GM21390 (cell line): Measurements from ENCODE around the gene BAIAP2L1.

ENCODE experiments used
- ATAC-seq: cut with Tn5 transposase; IDR thresholded peaks from one replicate; pipeline ENCODE4 v1.9.1; 2021; ENCODE audit not compliant: unreplicated experiment

Gene BAIAP2L1

DNA sequence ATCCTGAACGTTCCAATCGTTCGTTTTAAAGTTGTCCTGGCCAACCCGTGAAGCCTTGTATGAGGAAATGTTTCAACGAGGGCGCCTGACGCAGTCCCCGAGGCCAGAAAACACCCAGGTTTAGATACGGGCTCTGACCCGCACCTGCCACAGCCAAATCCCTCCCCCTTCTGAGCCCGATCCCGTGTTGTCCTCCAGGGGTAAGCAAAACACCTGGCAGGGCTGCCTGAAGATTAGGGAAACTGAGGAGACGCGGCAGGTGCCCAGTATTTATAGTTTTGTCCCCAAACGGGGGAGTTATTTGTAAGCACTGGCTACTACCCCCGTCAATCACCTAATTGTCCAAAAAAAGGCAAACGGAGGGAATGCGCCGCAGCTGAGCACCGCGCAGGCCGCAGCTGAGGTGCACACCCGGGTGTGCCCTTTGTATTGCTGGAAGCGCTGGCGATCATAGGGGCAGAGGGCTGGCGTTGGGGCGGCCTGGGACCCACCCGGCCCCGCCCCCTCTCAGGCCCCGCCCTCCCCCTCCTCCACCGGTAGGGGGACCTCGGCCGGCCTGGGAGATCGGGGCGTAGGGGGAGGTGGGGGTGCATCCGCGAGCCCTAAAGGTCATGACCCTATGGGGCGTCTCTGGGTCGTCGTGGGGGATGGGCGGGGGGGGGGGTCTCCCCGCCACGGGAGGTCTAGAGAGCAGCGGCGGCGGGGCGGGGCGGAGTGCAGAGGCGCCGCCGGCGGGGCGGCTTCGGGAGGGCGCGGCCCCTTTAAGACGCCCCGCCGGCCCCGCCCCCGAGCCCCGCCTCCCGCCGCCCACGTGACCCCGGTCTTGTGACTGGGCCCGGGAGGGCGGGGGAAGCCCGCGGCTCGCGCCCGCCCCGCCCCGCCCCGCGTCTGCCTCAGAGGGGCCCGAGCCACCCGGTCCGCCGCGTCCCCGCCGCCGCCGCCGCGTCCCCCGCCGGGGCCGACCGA lies 119.8 kb downstream of the BAIAP2L1 start, which contains the start of gene BRI3:
TSS of gene BRI3 (plus strand) at position 896 of the 966 bp plus-strand sequence. CDS start 110 bp downstream, outside the sequence.
- peak; percentile 76 for ATAC-seq

DNA sequence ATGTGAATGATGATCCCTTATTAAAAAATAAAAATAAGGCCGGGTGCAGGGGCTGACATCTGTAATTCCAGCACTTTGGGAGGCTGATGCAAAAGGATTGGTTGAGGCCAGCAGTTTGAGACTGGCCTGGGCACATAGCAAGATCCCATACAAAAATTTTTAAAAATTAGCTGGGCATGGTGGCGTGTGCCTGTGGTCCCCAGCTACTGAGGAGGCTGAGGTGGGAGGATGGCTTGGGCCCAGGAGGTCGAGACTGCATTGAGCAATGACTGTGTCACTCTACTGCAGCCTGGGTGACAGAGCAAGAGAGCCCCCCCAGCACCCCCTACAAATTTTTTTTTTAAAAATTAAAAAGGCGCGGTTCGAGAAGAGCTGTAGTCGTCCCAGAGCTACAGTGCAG lies 120.6 kb downstream of the BAIAP2L1 start:
- no peak for ATAC-seq

DNA sequence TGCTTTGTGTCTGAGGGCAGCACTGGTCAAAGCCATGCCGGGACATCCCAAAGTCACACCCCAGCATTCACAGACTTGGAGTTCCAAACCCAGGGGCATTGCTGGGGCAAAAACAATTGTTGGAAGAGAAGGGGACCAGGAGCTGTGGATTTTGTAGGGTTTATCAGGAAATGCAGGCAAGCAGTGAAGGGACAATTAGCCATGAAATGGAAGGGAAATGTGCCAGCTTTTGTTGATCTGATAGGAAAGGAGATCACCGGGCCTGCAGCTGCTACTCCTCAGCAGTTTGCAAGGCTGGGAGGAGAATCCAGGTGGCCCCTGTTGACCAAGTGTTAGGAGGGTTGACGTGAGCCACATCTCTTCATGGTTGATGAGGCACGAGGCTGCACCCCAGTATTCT lies 122.0 kb downstream of the BAIAP2L1 start:
- ATAC-seq, result no peak

DNA sequence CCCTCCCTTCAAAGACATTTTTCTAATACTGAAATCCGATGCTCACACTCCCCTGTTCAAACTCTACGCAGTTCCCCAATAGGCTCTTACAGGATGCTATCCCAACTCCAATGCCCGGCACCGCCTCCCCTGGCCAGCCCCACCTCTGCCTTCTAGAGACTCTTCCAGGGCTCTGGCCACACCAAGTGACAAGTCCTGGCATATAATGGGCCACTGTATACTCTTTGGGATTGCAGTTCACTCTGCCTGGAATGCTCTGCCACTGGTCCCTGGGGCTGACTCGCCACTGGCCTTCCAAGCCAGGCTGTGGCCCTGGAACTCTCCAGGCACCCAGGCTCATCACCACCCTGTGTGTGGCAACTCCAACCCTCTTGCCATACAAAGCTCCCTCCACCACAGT lies 122.5 kb downstream of the BAIAP2L1 start:
- no peak for ATAC-seq

DNA sequence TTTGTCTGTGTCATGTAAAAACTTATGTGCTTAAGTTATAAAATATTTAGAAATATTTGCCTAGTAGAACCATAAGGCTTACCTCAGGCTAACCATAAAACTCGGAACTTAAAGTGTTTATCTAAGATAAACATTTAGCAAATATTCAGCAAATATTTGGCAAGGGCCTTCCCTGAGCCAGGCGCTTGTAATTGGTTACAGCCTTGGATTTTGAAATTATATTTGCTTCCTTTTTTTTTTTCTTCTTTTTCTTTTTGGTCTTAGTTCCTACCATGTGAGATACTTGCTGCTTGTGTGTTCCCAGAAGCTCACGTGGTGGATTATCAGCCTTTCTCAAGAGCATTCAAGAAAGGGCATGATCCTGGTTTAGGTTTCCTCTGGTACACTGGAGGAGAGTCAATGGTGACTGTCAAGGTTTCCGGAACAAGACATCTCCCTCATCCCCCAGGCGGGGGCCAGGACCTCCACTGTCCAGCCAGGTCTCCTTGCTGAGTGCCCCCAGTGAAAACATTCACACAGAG lies 124.6 kb downstream of the BAIAP2L1 start:
- ATAC-seq, result no peak

DNA sequence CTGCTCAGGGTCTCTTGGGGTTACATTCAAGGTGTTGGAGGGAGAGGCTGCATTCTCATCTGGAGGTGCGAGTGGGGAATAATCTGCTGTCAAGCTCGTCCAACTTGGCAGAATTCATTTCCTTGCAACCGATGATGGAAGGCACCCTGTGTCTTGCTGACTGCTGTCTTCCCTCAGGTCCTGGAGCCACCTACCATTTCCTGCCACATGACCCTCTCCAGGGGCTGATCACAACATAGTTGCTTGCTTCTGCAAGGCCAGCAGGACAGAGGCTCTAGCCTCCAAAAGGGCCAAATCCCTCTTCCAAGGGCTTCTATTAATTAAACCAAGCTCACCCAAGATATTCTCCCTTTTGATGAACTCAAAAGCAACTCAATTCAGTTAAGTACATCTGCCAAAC lies 133.6 kb downstream of the BAIAP2L1 start:
- no peak for ATAC-seq

DNA sequence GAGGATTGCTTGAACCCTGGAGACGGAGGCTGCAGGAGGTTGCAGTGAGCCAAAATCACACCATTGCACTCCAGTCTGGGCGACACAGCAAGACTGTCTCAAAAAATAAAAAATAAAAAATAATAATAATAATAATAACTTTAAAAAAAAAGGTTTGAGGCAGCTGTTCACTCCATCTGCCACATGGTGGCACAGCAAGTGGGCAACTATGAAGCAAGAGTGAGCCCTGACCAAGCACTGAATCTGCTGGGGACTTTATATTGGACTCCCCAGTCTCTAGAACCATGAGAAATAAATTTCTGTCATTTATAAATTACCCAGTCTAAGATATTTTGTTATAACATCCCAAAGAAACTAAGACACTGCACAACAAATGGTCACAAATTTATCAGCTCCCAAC lies 134.1 kb downstream of the BAIAP2L1 start:
- no peak for ATAC-seq

DNA sequence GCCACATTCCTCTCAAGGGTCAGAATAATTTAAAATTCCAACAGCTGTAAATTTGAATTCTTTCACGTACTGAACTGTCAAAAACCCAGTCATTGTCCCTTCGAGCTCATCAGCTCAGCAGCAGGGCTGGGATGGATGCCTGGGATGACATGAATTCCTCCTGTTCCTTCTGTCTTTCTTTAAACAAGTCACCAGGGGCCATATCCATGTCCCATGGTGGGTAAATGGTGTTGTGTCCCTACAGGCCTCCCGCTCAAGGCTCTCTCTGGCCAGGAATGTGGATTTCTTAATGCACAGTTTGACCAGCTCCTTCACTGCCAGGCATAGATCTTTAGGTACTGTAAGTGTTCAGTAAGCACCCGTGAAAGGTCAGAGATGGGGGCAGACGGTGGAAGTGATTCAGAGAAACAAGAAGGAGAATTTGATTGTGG lies 135.0 kb downstream of the BAIAP2L1 start:
- no peak for ATAC-seq

DNA sequence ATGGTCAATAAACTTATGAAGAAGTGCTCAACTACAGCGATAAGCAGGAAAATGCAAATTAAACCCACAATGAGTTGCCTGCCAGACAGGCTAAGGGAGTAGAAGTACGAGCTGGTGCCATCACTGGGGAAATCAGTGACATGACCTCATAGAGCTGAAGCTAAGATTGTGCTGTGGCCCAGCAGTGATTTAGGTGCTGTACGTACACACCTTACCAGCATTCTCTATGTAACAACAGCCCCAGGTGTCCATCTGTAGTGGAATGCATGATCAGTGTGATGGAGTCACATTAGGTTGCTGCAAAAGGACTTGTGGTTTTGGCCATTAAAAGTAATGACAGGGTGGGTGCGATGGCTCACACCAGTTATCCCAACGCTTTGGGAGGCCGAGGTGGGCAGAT lies 143.2 kb downstream of the BAIAP2L1 start:
- no peak for ATAC-seq

DNA sequence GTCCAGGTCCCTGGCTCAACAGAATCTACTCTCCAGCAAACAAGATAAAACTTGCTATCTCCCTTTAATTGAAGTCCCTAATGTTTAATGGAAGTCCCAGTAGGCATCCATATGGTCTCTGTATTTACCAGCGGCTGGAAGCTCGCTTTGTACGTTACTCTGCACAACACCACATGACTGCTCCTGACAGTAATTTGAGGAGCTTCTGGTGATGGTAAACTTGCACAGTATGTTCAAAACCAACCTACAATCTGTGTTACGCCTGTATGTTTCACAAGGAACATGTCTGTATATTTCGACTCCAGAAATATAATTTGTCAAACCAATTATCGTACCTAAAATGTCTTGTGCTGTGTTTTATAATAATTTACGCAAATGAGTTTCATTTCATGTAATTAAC lies 144.5 kb downstream of the BAIAP2L1 start:
- ATAC-seq, result no peak

DNA sequence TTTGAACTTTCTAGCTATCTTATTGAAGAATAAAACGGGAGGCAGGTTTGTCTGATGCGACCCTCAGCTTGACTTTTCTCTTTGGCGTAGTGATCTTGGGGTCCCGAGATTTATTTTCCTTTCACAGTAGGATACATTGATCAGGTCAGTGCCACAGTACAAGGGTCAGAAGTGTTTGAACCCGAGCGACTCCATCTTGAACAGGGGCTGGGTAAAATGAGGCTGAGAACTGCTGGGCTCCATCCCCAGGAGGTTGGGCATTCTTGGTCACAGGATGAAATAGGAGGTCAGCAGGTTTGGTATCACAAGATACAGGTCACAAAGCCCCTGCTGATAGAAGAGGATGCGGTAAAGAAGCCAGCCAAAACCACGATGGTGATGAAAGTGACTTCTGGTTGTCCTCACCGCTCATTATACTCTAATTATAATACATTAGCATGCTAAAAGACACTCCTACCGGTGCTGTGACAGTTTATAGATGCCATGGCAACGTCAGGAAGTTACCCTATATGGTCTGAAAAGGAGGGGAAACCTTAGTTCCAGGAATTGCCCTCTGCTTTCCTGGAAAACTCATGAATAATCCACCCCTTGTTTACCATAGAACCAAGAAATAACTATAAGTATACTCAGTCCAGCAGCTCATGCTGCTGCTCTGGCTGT lies 145.8 kb downstream of the BAIAP2L1 start:
- ATAC-seq, result no peak

DNA sequence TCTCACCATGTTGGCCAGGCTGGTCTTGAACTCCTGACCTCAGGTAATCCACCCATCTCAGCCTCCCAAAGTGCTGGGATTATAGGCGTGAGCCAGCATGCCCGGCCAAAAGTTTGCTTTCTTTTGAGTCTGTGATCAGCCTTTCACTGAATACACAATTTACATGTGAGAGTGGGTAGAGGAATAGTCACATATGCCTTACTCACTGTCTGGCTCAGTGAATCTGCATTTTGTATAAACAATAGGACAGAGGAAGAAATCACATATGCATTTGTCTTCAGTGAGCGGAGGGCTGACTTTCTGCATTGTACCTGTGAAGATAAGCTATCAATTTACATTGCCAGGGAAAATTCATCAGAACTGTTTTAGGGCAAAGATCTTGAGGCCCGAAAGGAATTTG lies 146.4 kb downstream of the BAIAP2L1 start:
- no peak for ATAC-seq

DNA sequence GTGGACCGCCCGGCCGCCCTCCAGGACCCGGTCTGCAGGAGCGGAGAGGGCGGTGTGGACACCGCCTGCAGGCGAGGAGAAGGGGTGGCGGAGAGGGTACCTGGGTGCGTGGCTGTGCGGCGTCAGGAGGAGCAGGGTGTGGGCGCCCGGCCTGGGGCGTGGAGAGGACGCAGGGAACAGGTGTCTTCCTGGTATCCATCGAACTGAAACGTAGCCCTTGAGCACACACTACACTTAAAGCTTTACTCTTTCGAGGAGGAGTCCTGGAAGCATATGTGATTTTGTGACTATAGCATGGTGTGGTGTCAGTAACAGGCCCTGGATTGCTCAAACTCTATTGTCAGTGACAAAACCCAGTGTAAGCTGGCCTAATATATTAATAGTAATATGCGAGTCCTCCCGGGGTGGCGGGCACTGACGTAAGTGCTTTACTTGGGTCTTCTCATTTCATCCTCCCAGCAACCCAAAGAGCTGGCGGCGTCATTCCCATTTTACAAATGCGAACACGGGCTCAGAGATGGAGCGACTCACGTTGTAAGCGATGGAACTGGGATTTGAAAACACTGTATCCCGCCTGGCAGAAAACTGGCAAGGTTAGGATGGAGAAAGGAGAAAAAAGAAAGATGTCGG lies 148.3 kb downstream of the BAIAP2L1 start:
- ATAC-seq, result peak; percentile 24

DNA sequence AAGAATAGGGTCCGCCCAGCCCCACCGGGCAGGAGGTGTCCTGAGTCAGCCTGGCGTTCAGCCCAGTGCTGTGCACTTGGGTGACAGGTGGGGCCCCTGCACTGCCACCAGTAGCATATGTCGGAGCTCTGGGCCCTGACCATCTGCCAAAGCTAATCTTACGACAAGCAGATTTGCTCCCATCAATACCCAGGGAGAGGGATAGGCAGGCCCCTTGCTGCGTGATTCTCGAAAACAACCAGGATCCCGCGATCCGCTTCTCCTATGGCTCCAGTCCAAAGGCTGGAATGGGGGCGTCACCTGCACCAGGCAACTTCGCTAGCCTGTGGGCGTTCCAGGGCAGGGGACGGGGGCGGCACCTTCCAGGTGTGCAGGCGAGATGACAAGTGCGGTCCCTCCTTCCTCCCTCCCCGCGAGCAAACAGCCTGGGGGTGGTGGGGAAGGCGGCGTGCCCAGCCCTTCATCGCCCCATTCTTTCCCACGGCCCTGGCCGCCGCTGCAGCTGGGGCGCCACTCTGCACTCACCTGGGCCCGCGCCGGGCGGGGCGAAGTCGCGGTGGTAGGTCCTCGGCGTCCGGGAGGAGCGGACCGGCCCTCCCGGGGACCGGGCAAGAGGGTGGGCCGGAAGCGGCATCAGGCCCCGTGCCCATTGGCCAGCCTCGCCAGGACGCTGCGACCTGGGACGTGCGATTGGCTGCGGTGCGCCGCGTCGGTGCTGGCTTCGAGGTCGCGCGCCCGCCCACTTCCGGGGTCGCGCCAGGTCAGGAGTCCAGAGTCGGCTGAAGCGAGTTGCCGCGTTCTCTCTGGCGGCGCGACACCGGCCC lies 149.1 kb downstream of the BAIAP2L1 start, which contains the start of gene TECPR1:
TSS of gene TECPR1 (minus strand) at position 632 of the 824 bp plus-strand sequence. CDS start 6,086 bp downstream, outside the sequence.
- ATAC-seq, result peak; percentile 96

DNA sequence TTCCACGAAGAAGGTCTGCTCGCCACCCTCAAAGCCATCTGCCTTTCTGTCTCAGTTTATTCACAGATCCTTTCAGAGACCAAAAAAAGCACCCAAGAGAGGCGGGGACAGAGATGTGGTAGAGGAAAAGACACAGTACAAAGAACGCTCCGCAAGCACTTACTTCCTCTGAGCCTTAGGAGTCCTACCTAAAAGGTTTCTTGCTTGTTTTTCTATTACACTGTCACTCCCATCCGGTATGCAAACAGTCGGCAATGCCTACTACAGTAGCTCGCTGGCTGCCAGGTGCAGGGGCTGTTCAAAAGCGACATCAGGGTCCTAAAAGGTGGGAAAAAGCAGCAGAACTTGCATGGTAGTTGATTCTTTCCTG lies 149.7 kb downstream of the BAIAP2L1 start:
- ATAC-seq, result peak; percentile 33

DNA sequence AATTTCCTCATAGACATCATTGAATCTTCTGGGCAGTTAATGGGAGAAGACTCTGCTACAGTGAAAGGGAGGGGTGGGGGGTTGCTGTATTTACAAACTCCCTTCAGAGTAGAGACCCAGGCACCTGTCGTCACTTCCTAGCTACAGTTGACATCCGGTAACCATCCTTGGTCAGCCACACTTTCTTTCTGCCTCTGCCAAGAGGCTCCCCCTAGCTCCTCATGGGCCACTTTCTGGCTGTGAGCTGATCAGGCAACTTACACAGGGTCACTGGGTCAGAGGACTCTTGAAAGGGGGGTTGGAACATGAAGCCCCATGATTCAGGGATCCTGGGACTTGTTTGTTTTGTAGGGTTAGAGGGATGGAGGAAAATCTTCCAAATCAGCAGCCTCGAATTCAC lies 150.1 kb downstream of the BAIAP2L1 start:
- no peak for ATAC-seq

DNA sequence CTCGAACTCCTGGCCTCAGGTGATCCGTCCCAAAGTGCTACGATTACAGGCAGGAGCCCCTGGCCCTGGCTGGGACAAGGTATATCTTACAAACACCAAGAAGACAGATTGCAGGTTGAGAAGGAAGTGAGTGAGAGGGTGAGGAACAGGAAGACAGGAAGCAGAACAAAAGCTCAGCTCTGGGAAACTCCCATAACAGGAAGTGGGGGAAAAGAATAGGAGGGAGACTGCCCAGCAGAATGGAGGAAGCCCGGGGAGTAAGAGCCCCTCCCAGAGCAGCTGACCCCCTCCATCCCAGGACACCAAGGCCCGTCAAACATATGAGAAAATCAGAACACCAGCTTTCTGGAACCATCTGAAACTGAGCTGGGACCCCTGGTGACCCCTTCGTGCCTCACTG lies 151.8 kb downstream of the BAIAP2L1 start:
- ATAC-seq, result no peak

DNA sequence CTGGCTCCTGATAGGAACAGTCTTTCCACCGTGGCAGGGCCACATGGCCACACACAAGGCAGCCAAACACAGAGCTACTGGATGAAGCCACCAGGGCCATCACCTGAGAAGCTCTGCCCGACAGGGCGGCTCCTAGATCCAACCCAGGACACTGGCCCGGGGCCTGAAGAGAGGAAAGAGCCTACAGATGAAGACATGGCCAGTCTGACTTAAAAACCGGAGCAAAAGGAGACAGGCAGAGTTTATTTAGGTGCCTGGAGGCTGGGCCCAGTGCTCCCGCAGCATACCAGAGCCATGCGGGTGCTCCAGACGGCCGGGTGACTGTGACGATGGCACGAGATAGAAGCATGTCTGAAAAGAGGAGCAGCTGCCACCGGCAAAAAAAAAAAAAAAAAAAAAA lies 152.7 kb downstream of the BAIAP2L1 start:
- ATAC-seq, result no peak

DNA sequence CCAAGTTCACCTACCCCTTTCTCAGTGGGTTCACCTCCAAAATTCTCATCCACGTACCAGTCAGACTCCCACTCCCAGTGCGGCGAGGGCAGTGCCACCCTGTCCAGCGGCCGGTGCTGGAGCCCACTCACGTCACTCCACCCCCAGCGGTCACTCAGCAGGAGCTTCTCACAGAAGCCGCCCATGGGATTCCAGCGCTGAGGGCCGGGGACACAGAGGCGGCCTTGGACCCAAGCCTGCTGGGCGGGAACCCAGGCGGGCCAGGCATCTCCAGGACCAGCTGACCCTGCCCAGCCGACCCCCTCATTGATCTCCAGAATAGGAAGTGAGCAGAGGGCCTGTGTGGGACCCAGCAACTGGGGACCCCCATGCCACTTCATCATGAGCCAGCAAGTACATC lies 156.0 kb downstream of the BAIAP2L1 start:
- no peak for ATAC-seq

DNA sequence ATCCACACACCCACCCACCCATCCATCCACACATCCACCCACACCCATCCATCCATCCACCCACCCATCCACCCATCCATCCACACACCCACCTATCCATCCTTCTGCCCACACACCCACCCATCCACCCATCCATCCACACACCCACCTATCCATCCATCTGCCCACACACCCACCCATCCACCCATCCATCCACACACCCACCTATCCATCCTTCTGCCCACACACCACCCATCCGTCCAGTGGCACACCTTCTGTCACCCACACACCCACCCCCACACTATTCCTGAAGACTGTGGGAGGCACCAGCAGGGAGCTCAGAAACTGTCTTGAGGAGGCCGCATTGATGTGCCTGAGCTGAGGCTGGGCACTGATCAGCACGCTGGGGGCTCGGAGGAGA lies 158.0 kb downstream of the BAIAP2L1 start:
- ATAC-seq, result no peak
